HK-2 (cell line): ENCODE data around the gene LY6G6C.

Experiments used
- DNase-seq: peaks from one replicate; pipeline ENCODE4 v3.0.0-alpha.2; 2018; ENCODE audit not compliant: unreplicated experiment

Gene LY6G6C

GRCh38 chr6:31706599-31706998 is 14.9 kb downstream of the LY6G6C start, which contains the start of gene LY6G6F:
TSS of gene LY6G6F (plus strand) at chr6:31706866. CDS start at chr6:31706907, 41 bp downstream.
- DNase-seq: no peak

- DNase-seq: no peak
These were observed 15.6 kb downstream of the LY6G6C start for GRCh38 chr6:31705931-31706330.

- peak; percentile 96 for DNase-seq
These were observed 18.5 kb downstream of the LY6G6C start, which contains the start of gene ABHD16A for GRCh38 chr6:31702819-31703716. TSS of gene ABHD16A (minus strand) at chr6:31703324. CDS start at chr6:31703281, 43 bp downstream.

- no peak for DNase-seq
These were observed 19.1 kb downstream of the LY6G6C start for GRCh38 chr6:31702405-31702818.

GRCh38 chr6:31701666-31702404 is 19.7 kb downstream of the LY6G6C start:
- no peak for DNase-seq

GRCh38 chr6:31700740-31701401 is 20.7 kb downstream of the LY6G6C start:
- DNase-seq: no peak

- no peak for DNase-seq
These were observed 24.0 kb downstream of the LY6G6C start for GRCh38 chr6:31697555-31697954.

GRCh38 chr6:31693535-31693934 is 28.0 kb downstream of the LY6G6C start:
- no peak for DNase-seq

- DNase-seq: no peak
These were observed 28.7 kb downstream of the LY6G6C start for GRCh38 chr6:31692886-31693285.

GRCh38 chr6:31692353-31692752 is 29.2 kb downstream of the LY6G6C start:
- DNase-seq: no peak

GRCh38 chr6:31691564-31692108 is 29.9 kb downstream of the LY6G6C start:
- DNase-seq: no peak

- DNase-seq: no peak
These were observed 30.5 kb downstream of the LY6G6C start for GRCh38 chr6:31691078-31691463.

GRCh38 chr6:31690231-31691077 is 31.1 kb downstream of the LY6G6C start:
- no peak for DNase-seq

- no peak for DNase-seq
These were observed 32.1 kb downstream of the LY6G6C start for GRCh38 chr6:31689249-31690110.

GRCh38 chr6:31687860-31688693 is 33.5 kb downstream of the LY6G6C start:
- no peak for DNase-seq

GRCh38 chr6:31687321-31687720 is 34.2 kb downstream of the LY6G6C start:
- DNase-seq: no peak

- no peak for DNase-seq
These were observed 35.1 kb downstream of the LY6G6C start for GRCh38 chr6:31686483-31686882.

GRCh38 chr6:31683591-31683990 is 38.0 kb downstream of the LY6G6C start:
- no peak for DNase-seq

- peak; percentile 70 for DNase-seq
These were observed 40.3 kb downstream of the LY6G6C start for GRCh38 chr6:31681135-31681671.
